ENCODE results near the gene XK. TPM values are rescaled to one million over a fixed set of nuclear protein-coding genes. Genes with fewer than 3 reads are reported as not detected.

The XK gene
- total RNA-seq, 1 experiment from 2014 or later = 0.30 TPM

DNA sequence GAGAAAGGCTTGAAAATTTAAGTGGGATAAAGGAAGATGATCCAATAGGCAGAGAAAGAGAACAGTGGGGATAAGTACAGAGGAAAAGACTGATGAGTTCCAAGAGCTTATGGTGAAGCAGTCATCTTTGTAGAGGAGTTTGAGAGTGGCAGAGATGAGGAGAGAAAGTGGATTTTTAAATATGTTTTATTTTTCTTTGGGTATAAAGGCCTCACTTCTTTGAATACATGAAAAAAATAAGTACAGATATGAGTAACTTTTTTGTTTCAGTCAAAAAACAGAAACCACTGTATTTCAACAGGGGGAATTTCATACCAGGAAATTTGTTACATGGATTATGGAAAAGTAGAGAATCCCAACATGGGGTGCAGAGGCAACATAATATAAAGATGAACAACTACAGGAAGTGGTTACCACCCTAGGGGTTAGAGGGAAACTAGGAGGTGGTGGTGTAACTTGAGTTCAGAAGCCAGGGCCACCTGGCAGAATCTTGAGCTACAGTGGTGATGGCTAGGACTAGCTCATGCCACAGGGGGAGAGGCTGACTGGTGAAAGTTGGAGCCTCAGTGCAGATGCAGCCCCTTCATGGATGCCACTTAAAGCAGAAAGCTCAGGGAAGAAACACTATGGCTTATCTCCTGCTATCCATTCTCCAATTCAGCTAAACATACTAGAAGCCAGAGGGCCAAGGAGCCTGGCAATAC lies 90.8 kb downstream of the XK start:
- Histone ChIP-seq H3K27ac (ENCODE audit: low read depth, low read length, poor library complexity, severe bottlenecking) (no peak overlapping the region), H3K27me3 (replicated peaks; ENCODE audit: insufficient read depth, low read depth, low read length, poor library complexity) (no peaks in the 10 kb centered on the region), H3K4me3 (ENCODE audit: low read depth, low read length, poor library complexity, severe bottlenecking) (no peak overlapping the region), H3K36me3 (ENCODE audit: insufficient read depth, low read length, poor library complexity, severe bottlenecking) (no peaks in the 10 kb centered on the region), H3K9me3 (ENCODE audit: low read depth, low read length, poor library complexity, severe bottlenecking) (no peaks in the 10 kb centered on the region), H3K4me1 (ENCODE audit: insufficient read depth, low read length, poor library complexity, severe bottlenecking) (no peaks in the 10 kb centered on the region)
- DNase-seq (ENCODE audit: low spot score) = no peak
- intact Hi-C loops (cut with micrococcal nuclease; ENCODE audit: unreplicated experiment) = no loop called here
- no TSS peak for BruUV-seq (replicated peaks)
- ChIA-PET CTCF (no interaction called here), POLR2A (ENCODE audit: low non-redundant PET) (no interaction called here)
- no peak for TF ChIP-seq EZH2 (IDR thresholded peaks at IDR 0.05; ENCODE audit: borderline replicate concordance, low read depth, low read length, poor library complexity, severe bottlenecking)
- TF ChIP-seq, protein P1, sequence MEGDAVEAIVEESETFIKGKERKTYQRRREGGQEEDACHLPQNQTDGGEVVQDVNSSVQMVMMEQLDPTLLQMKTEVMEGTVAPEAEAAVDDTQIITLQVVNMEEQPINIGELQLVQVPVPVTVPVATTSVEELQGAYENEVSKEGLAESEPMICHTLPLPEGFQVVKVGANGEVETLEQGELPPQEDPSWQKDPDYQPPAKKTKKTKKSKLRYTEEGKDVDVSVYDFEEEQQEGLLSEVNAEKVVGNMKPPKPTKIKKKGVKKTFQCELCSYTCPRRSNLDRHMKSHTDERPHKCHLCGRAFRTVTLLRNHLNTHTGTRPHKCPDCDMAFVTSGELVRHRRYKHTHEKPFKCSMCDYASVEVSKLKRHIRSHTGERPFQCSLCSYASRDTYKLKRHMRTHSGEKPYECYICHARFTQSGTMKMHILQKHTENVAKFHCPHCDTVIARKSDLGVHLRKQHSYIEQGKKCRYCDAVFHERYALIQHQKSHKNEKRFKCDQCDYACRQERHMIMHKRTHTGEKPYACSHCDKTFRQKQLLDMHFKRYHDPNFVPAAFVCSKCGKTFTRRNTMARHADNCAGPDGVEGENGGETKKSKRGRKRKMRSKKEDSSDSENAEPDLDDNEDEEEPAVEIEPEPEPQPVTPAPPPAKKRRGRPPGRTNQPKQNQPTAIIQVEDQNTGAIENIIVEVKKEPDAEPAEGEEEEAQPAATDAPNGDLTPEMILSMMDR (conservative IDR thresholded peaks at IDR 0.05; ENCODE audit: low read depth, low read length) = no peak

DNA sequence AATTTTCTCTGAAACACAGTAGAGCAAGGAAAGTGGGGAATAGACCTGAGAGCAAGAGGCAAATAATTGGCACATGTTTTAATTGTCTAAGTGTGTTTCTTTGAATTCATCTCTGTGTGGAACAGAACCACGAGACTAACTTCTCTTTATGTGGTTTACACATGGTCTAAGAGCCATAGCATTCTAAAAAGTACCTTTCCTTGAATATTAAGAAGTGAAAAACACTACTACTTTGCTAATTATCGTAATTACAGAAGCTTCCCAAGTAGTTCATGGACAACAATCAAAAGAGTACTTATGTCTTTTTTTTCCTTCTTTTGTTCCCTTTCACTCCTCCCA lies 91.4 kb downstream of the XK start:
- no peak overlapping the region for H3K27ac ChIP-seq (ENCODE audit: low read depth, low read length, poor library complexity, severe bottlenecking)
- TF ChIP-seq, protein P1 (conservative IDR thresholded peaks at IDR 0.05; ENCODE audit: low read depth, low read length) = no peak
- TF ChIP-seq EZH2 (IDR thresholded peaks at IDR 0.05; ENCODE audit: borderline replicate concordance, low read depth, low read length, poor library complexity, severe bottlenecking) = no peak
- no peaks in the 10 kb centered on the region for H3K9me3 ChIP-seq (ENCODE audit: low read depth, low read length, poor library complexity, severe bottlenecking)
- no peaks in the 10 kb centered on the region for H3K27me3 ChIP-seq (replicated peaks; ENCODE audit: insufficient read depth, low read depth, low read length, poor library complexity)
- ChIA-PET POLR2A (ENCODE audit: low non-redundant PET) (no interaction called here), CTCF (no interaction called here)
- no TSS peak for BruUV-seq (replicated peaks)
- intact Hi-C loops (cut with micrococcal nuclease; ENCODE audit: unreplicated experiment) = no loop called here
- no peaks in the 10 kb centered on the region for H3K4me1 ChIP-seq (ENCODE audit: insufficient read depth, low read length, poor library complexity, severe bottlenecking)
- H3K4me3 ChIP-seq (ENCODE audit: low read depth, low read length, poor library complexity, severe bottlenecking) = no peak overlapping the region
- no peaks in the 10 kb centered on the region for H3K36me3 ChIP-seq (ENCODE audit: insufficient read depth, low read length, poor library complexity, severe bottlenecking)
- no peak for DNase-seq (ENCODE audit: low spot score)

DNA sequence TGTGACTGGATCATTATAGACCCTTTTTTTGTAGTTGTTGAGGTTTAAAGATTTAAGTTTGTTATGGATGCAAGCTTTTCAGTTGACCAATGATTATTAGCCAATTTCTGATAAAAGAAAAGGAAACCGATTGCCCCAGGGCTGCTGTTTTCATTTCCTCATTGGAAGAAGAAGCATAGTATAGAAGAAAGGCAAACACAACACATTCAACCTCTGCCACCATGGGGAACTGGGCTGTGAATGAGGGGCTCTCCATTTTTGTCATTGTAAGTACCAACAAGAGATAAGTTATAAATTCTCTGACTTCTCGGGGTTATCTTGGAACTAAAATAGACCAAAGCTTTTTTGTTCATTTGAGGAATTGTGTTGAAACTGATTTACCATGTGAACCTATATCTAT lies 94.3 kb downstream of the XK start, which contains the start of gene CYBB:
TSS of gene CYBB (plus strand) at position 203 of the 400 bp plus-strand sequence. CDS start at position 222, 19 bp downstream.
- no peaks in the 10 kb centered on the region for H3K9me3 ChIP-seq (ENCODE audit: low read depth, low read length, poor library complexity, severe bottlenecking)
- ChIA-PET CTCF (no interaction called here), POLR2A (ENCODE audit: low non-redundant PET) (no interaction called here)
- intact Hi-C loops (cut with micrococcal nuclease; ENCODE audit: unreplicated experiment) = no loop called here
- no peaks in the 10 kb centered on the region for H3K27me3 ChIP-seq (replicated peaks; ENCODE audit: insufficient read depth, low read depth, low read length, poor library complexity)
- no TSS peak for BruUV-seq (replicated peaks)
- DNase-seq (ENCODE audit: low spot score) = no peak
- H3K4me1 ChIP-seq (ENCODE audit: insufficient read depth, low read length, poor library complexity, severe bottlenecking) = no peaks in the 10 kb centered on the region
- TF ChIP-seq EZH2 (IDR thresholded peaks at IDR 0.05; ENCODE audit: borderline replicate concordance, low read depth, low read length, poor library complexity, severe bottlenecking) = no peak
- TF ChIP-seq, protein P1 (conservative IDR thresholded peaks at IDR 0.05; ENCODE audit: low read depth, low read length) = no peak
- no peak within 1 kb of the TSS for H3K4me3 ChIP-seq (ENCODE audit: low read depth, low read length, poor library complexity, severe bottlenecking)
- no peak within 1 kb of the TSS for H3K27ac ChIP-seq (ENCODE audit: low read depth, low read length, poor library complexity, severe bottlenecking)
- H3K36me3 ChIP-seq (ENCODE audit: insufficient read depth, low read length, poor library complexity, severe bottlenecking) = no peaks in the 10 kb centered on the region
